ENCODE results near the gene RAB38.
A peak's percentile ranks its signal among the peaks of the same experiment; 100 is the strongest.

RAB38 gene

GRCh38 chr11:88119561-88119960, 55.7 kb downstream of the RAB38 start:
- no CpG with 5 or more reads among the region's 2 CpGs for WGBS (ENCODE audit: extremely low coverage, insufficient coverage, low lambda C conversion rate)
- H3K4me3 ChIP-seq (ENCODE audit: low read length) = no peak overlapping the region
- no peaks in the 10 kb centered on the region for H3K79me1 ChIP-seq (ENCODE audit: low read length)
- no peak overlapping the region for H4K8ac ChIP-seq (ENCODE audit: low read depth, low read length)
- no peak overlapping the region for H2BK120ac ChIP-seq (ENCODE audit: low read depth, low read length)
- H3K23ac ChIP-seq (ENCODE audit: low read length) = no peak overlapping the region
- H2BK15ac ChIP-seq (replicated peaks; ENCODE audit: low read depth) = no peak overlapping the region
- no peaks in the 10 kb centered on the region for H3K4me1 ChIP-seq (ENCODE audit: control insufficient read depth, low read depth, low read length)
- no peak overlapping the region for H3K9ac ChIP-seq (ENCODE audit: low read length)
- no peak overlapping the region for H3K56ac ChIP-seq (ENCODE audit: low read length)
- H3K27ac ChIP-seq (ENCODE audit: low read depth, low read length) = no peak overlapping the region
- no peak for DNase-seq
- H3K36me3 ChIP-seq (ENCODE audit: control insufficient read depth, insufficient read depth, low read length) = no peaks in the 10 kb centered on the region
- no peaks in the 10 kb centered on the region for H3K79me2 ChIP-seq (ENCODE audit: control insufficient read depth, insufficient read depth, low read length)
- no peaks in the 10 kb centered on the region for H3K27me3 ChIP-seq (ENCODE audit: insufficient read depth, low read length, poor library complexity)
- no peak overlapping the region for H3K4ac ChIP-seq (ENCODE audit: low read depth, low read length)
- H3K4me2 ChIP-seq (ENCODE audit: low read length) = no peak overlapping the region
- no peak overlapping the region for H2BK5ac ChIP-seq (ENCODE audit: low read length)
- no peak overlapping the region for H4K5ac ChIP-seq (ENCODE audit: low read length)
- no peak overlapping the region for H3K18ac ChIP-seq (ENCODE audit: low read length)
- H2AK5ac ChIP-seq (ENCODE audit: low read length) = no peak overlapping the region

GRCh38 chr11:88117281-88117858, 57.9 kb downstream of the RAB38 start:
- Histone ChIP-seq H3K4me2 (ENCODE audit: low read length) (no peak overlapping the region), H3K18ac (ENCODE audit: low read length) (no peak overlapping the region), H3K4me3 (ENCODE audit: low read length) (no peak overlapping the region), H2BK15ac (replicated peaks; ENCODE audit: low read depth) (no peak overlapping the region), H3K4ac (ENCODE audit: low read depth, low read length) (no peak overlapping the region), H3K56ac (ENCODE audit: low read length) (no peak overlapping the region), H3K23ac (ENCODE audit: low read length) (no peak overlapping the region), H3K4me1 (ENCODE audit: control insufficient read depth, low read depth, low read length) (no peaks in the 10 kb centered on the region), H2BK5ac (ENCODE audit: low read length) (no peak overlapping the region), H2AK5ac (ENCODE audit: low read length) (no peak overlapping the region), H3K79me2 (ENCODE audit: control insufficient read depth, insufficient read depth, low read length) (no peaks in the 10 kb centered on the region), H2BK120ac (ENCODE audit: low read depth, low read length) (no peak overlapping the region), H3K79me1 (ENCODE audit: low read length) (no peaks in the 10 kb centered on the region), H3K36me3 (ENCODE audit: control insufficient read depth, insufficient read depth, low read length) (no peaks in the 10 kb centered on the region), H3K27ac (ENCODE audit: low read depth, low read length) (no peak overlapping the region), H4K5ac (ENCODE audit: low read length) (no peak overlapping the region), H3K9ac (ENCODE audit: low read length) (no peak overlapping the region), H3K27me3 (ENCODE audit: insufficient read depth, low read length, poor library complexity) (no peaks in the 10 kb centered on the region), H4K8ac (ENCODE audit: low read depth, low read length) (no peak overlapping the region)
- DNase-seq = no peak
- WGBS (ENCODE audit: extremely low coverage, insufficient coverage, low lambda C conversion rate) = no CpG with 5 or more reads among the region's 1 CpG

DNA sequence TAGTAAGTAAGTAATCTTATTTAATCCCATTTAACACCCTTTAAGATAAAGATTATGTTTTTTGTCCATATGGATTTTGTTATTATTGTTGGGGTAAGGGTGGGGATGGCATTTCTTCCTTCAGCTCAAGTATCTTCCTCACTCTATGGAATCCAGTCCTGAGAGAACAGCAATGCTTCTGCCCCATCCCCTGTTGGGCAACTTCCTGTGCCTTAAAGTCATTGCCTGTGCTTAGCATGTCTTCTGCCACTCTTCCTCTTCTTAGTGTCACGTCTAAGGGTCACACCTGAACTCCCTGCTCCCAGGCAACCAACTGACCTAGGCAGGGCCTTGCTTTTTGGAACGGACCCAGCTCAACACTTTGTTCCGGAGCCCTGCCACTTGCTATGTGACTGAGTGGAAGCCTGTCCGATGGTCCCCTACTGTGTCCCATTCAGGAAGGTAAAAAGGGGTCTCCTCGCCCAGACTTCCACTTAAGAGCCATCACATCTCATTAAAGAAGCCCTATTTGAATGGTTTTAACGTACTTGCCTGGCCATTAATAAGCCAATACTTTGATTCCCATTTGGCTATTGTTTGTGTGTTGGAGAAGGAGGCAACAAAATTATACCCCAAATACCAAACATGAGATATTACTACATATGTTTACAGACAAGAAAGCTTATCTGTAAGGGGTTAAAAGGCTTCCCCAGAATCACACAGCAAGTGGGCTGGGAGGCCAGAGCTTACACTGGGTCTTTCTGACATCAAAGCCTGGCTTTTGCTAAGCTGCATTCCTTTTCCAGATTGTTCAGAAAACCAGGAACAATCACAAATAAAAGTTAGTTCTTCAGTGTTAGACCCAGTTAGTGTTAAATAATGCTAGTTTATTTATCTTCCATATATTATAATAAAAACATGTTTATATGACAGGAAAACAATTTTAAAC, 59.2 kb downstream of the RAB38 start:
- DNase-seq = peak; percentile 14
- H2BK5ac ChIP-seq (ENCODE audit: low read length) = no peak overlapping the region

DNA sequence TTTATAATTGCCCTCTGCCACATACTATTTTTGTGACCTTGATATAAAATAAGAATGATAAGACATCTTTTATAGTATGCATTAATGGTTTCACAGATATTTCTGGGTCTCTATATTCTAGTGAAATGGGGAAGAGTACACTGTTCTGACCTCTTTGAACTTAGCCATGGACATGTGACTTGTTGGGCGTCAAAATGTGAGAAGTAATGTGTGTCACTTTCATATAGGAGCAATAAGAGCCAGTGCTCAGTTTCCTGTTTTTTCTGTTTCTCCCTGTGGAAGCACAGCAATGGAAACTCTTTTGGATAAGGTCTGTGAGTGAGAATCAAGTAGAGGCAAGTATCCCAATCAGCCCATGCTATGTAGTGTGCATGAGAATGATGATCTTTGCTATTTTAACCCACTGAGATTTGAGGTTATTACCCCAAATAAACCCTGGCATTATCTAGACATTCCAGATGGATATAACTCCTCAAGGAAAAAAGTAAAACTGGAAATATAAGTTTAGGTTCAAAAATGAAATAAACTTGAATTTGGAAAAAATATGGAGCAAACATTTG, 60.7 kb downstream of the RAB38 start:
- Histone ChIP-seq H3K56ac (ENCODE audit: low read length) (no peak overlapping the region), H2AK5ac (ENCODE audit: low read length) (no peak overlapping the region), H2BK15ac (replicated peaks; ENCODE audit: low read depth) (no peak overlapping the region), H4K5ac (ENCODE audit: low read length) (no peak overlapping the region), H3K4ac (ENCODE audit: low read depth, low read length) (no peak overlapping the region), H3K9ac (ENCODE audit: low read length) (no peak overlapping the region), H3K27me3 (ENCODE audit: insufficient read depth, low read length, poor library complexity) (no peaks in the 10 kb centered on the region), H3K79me1 (ENCODE audit: low read length) (no peaks in the 10 kb centered on the region), H3K18ac (ENCODE audit: low read length) (no peak overlapping the region), H3K4me2 (ENCODE audit: low read length) (no peak overlapping the region), H3K23ac (ENCODE audit: low read length) (no peak overlapping the region), H3K27ac (ENCODE audit: low read depth, low read length) (no peak overlapping the region), H3K36me3 (ENCODE audit: control insufficient read depth, insufficient read depth, low read length) (no peaks in the 10 kb centered on the region), H2BK5ac (ENCODE audit: low read length) (no peak overlapping the region), H3K4me1 (ENCODE audit: control insufficient read depth, low read depth, low read length) (no peaks in the 10 kb centered on the region), H4K8ac (ENCODE audit: low read depth, low read length) (no peak overlapping the region), H2BK120ac (ENCODE audit: low read depth, low read length) (no peak overlapping the region), H3K79me2 (ENCODE audit: control insufficient read depth, insufficient read depth, low read length) (no peaks in the 10 kb centered on the region), H3K4me3 (ENCODE audit: low read length) (no peak overlapping the region)
- no CpG with 5 or more reads among the region's 1 CpG for WGBS (ENCODE audit: extremely low coverage, insufficient coverage, low lambda C conversion rate)
- DNase-seq = no peak

More for the DNA sequence above, 59.2 kb downstream of the RAB38 start:
- Histone ChIP-seq H2BK15ac (replicated peaks; ENCODE audit: low read depth) (no peak overlapping the region), H3K4ac (ENCODE audit: low read depth, low read length) (no peak overlapping the region), H3K4me2 (ENCODE audit: low read length) (no peak overlapping the region), H3K56ac (ENCODE audit: low read length) (no peak overlapping the region), H2AK5ac (ENCODE audit: low read length) (no peak overlapping the region), H3K79me2 (ENCODE audit: control insufficient read depth, insufficient read depth, low read length) (no peaks in the 10 kb centered on the region), H2BK120ac (ENCODE audit: low read depth, low read length) (no peak overlapping the region), H3K36me3 (ENCODE audit: control insufficient read depth, insufficient read depth, low read length) (no peaks in the 10 kb centered on the region), H3K4me3 (ENCODE audit: low read length) (no peak overlapping the region), H3K23ac (ENCODE audit: low read length) (no peak overlapping the region), H3K9ac (ENCODE audit: low read length) (no peak overlapping the region), H3K27me3 (ENCODE audit: insufficient read depth, low read length, poor library complexity) (no peaks in the 10 kb centered on the region), H3K4me1 (ENCODE audit: control insufficient read depth, low read depth, low read length) (no peaks in the 10 kb centered on the region), H3K18ac (ENCODE audit: low read length) (no peak overlapping the region), H3K79me1 (ENCODE audit: low read length) (no peaks in the 10 kb centered on the region), H4K8ac (ENCODE audit: low read depth, low read length) (no peak overlapping the region), H3K27ac (ENCODE audit: low read depth, low read length) (no peak overlapping the region), H4K5ac (ENCODE audit: low read length) (no peak overlapping the region)
- no CpG with 5 or more reads among the region's 6 CpGs for WGBS (ENCODE audit: extremely low coverage, insufficient coverage, low lambda C conversion rate)

- Histone ChIP-seq H4K8ac (ENCODE audit: low read depth, low read length) (no peak overlapping the region), H2BK5ac (ENCODE audit: low read length) (no peak overlapping the region), H3K9ac (ENCODE audit: low read length) (no peak overlapping the region), H3K4ac (ENCODE audit: low read depth, low read length) (no peak overlapping the region), H3K36me3 (ENCODE audit: control insufficient read depth, insufficient read depth, low read length) (no peaks in the 10 kb centered on the region), H3K4me1 (ENCODE audit: control insufficient read depth, low read depth, low read length) (no peaks in the 10 kb centered on the region), H4K5ac (ENCODE audit: low read length) (no peak overlapping the region), H3K27me3 (ENCODE audit: insufficient read depth, low read length, poor library complexity) (no peaks in the 10 kb centered on the region), H2BK120ac (ENCODE audit: low read depth, low read length) (no peak overlapping the region), H3K18ac (ENCODE audit: low read length) (no peak overlapping the region), H3K23ac (ENCODE audit: low read length) (no peak overlapping the region), H3K4me3 (ENCODE audit: low read length) (no peak overlapping the region), H3K79me2 (ENCODE audit: control insufficient read depth, insufficient read depth, low read length) (no peaks in the 10 kb centered on the region), H2BK15ac (replicated peaks; ENCODE audit: low read depth) (no peak overlapping the region), H3K4me2 (ENCODE audit: low read length) (no peak overlapping the region), H3K79me1 (ENCODE audit: low read length) (no peaks in the 10 kb centered on the region), H2AK5ac (ENCODE audit: low read length) (no peak overlapping the region), H3K56ac (ENCODE audit: low read length) (no peak overlapping the region), H3K27ac (ENCODE audit: low read depth, low read length) (no peak overlapping the region)
- DNase-seq = no peak
- no CpG with 5 or more reads among the region's 5 CpGs for WGBS (ENCODE audit: extremely low coverage, insufficient coverage, low lambda C conversion rate)
Measured at GRCh38 chr11:88106666-88107065, 68.6 kb downstream of the RAB38 start.
